Sigmoid colon (tissue), 7 donors: ENCODE data around the gene PRKCA. TPM values are rescaled to one million over a fixed set of nuclear protein-coding genes. Genes with fewer than 3 reads are reported as not detected.
A peak's percentile ranks its signal among the peaks of the same experiment; 100 is the strongest.

Experiments used
- DNase-seq: peaks from one replicate; pipeline ENCODE4 v3.0.0-alpha.2; 2019
- H3K27ac ChIP-seq, 4 donors: fragments of 200-600 bp; sonication (generic); one replicate each; pipeline ENCODE4 v1.5.1; 2016 to 2019; ENCODE audit warnings: mild to moderate bottlenecking in 1 of 4
- H3K27me3 ChIP-seq, 3 donors: fragments of 200-600 bp; sonication (generic); one replicate each; pipeline ENCODE4 v1.5.1; 2019; ENCODE audit warnings: mild to moderate bottlenecking in 1 of 3
- H3K36me3 ChIP-seq, 4 donors: fragments of 200-600 bp; sonication (generic); one replicate each; pipeline ENCODE4 v1.5.1; 2016 to 2019
- H3K4me1 ChIP-seq, 4 donors: fragments of 200-600 bp; sonication (generic); one replicate each; pipeline ENCODE4 v1.5.1; 2017 to 2019
- H3K4me3 ChIP-seq, 4 donors: fragments of 200-600 bp; sonication (generic); one replicate each; pipeline ENCODE4 v1.5.1; 2017 to 2019; ENCODE audit warnings: mild to moderate bottlenecking in 2 of 4, moderate library complexity in 1 of 4
- H3K9me3 ChIP-seq, 4 donors: fragments of 200-600 bp in 3 of 4; sonication (generic) in 3 of 4; one replicate each; pipeline versions ENCODE4 v1.5.1 to v1.6.1; 2013 to 2019
- EP300 ChIP-seq, 4 donors: sonication (generic); formaldehyde crosslinking; IDR thresholded peaks; one replicate each; pipeline ENCODE4 v1.6.1; 2017; ENCODE audit warnings: antibody characterized with exemption in 4 of 4
- POLR2A ChIP-seq, 2 donors: fragments of 450-650 bp; IDR thresholded peaks; one replicate each; pipeline ENCODE4 v1.6.1; 2016; ENCODE audit warnings: antibody characterized with exemption in 2 of 2, mild to moderate bottlenecking in 2 of 2, moderate library complexity in 2 of 2
- POLR2AphosphoS5 ChIP-seq, 4 donors: sonication (generic); formaldehyde crosslinking; IDR thresholded peaks; one replicate each; pipeline ENCODE4 v1.6.1; 2017; ENCODE audit warnings: antibody characterized with exemption in 4 of 4
- WGBS, 2 donors: extraction: QIAGEN DNeasy Blood & Tissue Kit; methylation state at CpG; one replicate each; pipeline ENCODE4 v1.1.7; 2013; 5-methylcytosine and 5-hydroxymethylcytosine counted together
- intact Hi-C: fragments of 100-400 bp; cut with DNase I; formaldehyde crosslinking; loops from one replicate; pipeline ENCODE4 v1.15.1; 2023
- polyA plus RNA-seq, 3 donors: library from polyadenylated mRNA; stranded (reverse); fragments of 200-250 nt; gene quantifications; one replicate each; pipeline ENCODE4 v1.2.3, GENCODE V29; 2013
- total RNA-seq, 4 donors: library from RNA; depleted of rRNA; stranded (reverse); fragments of >200 nt; gene quantifications; one replicate each; pipeline ENCODE4 v1.1.0, GENCODE V29; 2016
- TF ChIP-seq, protein P1 (sequence below), 4 experiments: fragments of 450-650 bp in 3 of 4; fragments of 200-600 bp in 1 of 4; IDR thresholded peaks; one replicate each; pipeline ENCODE4 v1.5.1; 2016 to 2019; ENCODE audit warnings: antibody characterized with exemption in 4 of 4, mild to moderate bottlenecking in 3 of 4, moderate library complexity in 2 of 4
- donor health status: healthy with polysubstance abuse.
- donor health status: Bipolar disorder and iron deficiency.
- donor health status: healthy.

The PRKCA gene
- total and polyA plus RNA-seq, 7 donors, result 6.6 to 58.4 (median 42.6) TPM

GRCh38 chr17:66686601-66687000 lies 384.2 kb downstream of the PRKCA start:
- WGBS, 2 donors, result 95 to 97% methylated on average over 6 of the region's 6 CpGs
- no peaks in the 10 kb centered on the region for H3K27me3 ChIP-seq
- intact Hi-C loops, result no loop called here
- H3K4me3 ChIP-seq, result no peak overlapping the region
- TF ChIP-seq EP300 (IDR thresholded peaks at IDR 0.05), result no peak
- no peak for TF ChIP-seq POLR2A (IDR thresholded peaks at IDR 0.05)
- TF ChIP-seq, protein P1, sequence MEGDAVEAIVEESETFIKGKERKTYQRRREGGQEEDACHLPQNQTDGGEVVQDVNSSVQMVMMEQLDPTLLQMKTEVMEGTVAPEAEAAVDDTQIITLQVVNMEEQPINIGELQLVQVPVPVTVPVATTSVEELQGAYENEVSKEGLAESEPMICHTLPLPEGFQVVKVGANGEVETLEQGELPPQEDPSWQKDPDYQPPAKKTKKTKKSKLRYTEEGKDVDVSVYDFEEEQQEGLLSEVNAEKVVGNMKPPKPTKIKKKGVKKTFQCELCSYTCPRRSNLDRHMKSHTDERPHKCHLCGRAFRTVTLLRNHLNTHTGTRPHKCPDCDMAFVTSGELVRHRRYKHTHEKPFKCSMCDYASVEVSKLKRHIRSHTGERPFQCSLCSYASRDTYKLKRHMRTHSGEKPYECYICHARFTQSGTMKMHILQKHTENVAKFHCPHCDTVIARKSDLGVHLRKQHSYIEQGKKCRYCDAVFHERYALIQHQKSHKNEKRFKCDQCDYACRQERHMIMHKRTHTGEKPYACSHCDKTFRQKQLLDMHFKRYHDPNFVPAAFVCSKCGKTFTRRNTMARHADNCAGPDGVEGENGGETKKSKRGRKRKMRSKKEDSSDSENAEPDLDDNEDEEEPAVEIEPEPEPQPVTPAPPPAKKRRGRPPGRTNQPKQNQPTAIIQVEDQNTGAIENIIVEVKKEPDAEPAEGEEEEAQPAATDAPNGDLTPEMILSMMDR (IDR thresholded peaks at IDR 0.05), result no peak
- no peak for TF ChIP-seq POLR2AphosphoS5 (IDR thresholded peaks at IDR 0.05)
- H3K4me1 ChIP-seq, result peaks cover 0 to 12% (median 10%) of the 10 kb centered on the region in 4 donors
- H3K27ac ChIP-seq, result no peak overlapping the region
- peaks cover 9 to 39% (median 18%) of the 10 kb centered on the region in 4 donors for H3K36me3 ChIP-seq
- DNase-seq, result no peak
- no peaks in the 10 kb centered on the region for H3K9me3 ChIP-seq

- DNase-seq, result no peak
- Histone ChIP-seq H3K9me3 (no peaks in the 10 kb centered on the region), H3K4me3 (no peak overlapping the region), H3K36me3 (peaks cover 14 to 48% (median 19%) of the 10 kb centered on the region in 4 donors), H3K27ac (peak overlapping the region in 1 of 4 donors; percentile 2), H3K27me3 (no peaks in the 10 kb centered on the region), H3K4me1 (peaks cover 0 to 8% (median 3%) of the 10 kb centered on the region in 4 donors)
- intact Hi-C loops, result no loop called here
- WGBS, 2 donors, result 25 to 73% methylated on average over 3 of the region's 3 CpGs
- no peak for TF ChIP-seq EP300 (IDR thresholded peaks at IDR 0.05)
- no peak for TF ChIP-seq POLR2AphosphoS5 (IDR thresholded peaks at IDR 0.05)
- no peak for TF ChIP-seq POLR2A (IDR thresholded peaks at IDR 0.05)
- TF ChIP-seq, protein P1 (IDR thresholded peaks at IDR 0.05), result no peak
These were observed 385.3 kb downstream of the PRKCA start for GRCh38 chr17:66687570-66688284.

- peaks cover 14 to 59% (median 19%) of the 10 kb centered on the region in 4 donors for H3K36me3 ChIP-seq
- H3K4me1 ChIP-seq, result peaks cover 0 to 8% (median 3%) of the 10 kb centered on the region in 4 donors
- peak overlapping the region in 2 of 4 donors; percentile 14 to 22 for H3K27ac ChIP-seq
- H3K9me3 ChIP-seq, result no peaks in the 10 kb centered on the region
- no peak for DNase-seq
- no peaks in the 10 kb centered on the region for H3K27me3 ChIP-seq
- no peak for TF ChIP-seq POLR2A (IDR thresholded peaks at IDR 0.05)
- TF ChIP-seq, protein P1 (IDR thresholded peaks at IDR 0.05), result no peak
- no peak for TF ChIP-seq EP300 (IDR thresholded peaks at IDR 0.05)
- TF ChIP-seq POLR2AphosphoS5 (IDR thresholded peaks at IDR 0.05), result no peak
- WGBS, 2 donors, result 4 to 46% methylated on average over 2 of the region's 2 CpGs
- no peak overlapping the region for H3K4me3 ChIP-seq
- intact Hi-C loops, result no loop called here
These were observed 386.8 kb downstream of the PRKCA start for GRCh38 chr17:66689221-66689620.

DNA sequence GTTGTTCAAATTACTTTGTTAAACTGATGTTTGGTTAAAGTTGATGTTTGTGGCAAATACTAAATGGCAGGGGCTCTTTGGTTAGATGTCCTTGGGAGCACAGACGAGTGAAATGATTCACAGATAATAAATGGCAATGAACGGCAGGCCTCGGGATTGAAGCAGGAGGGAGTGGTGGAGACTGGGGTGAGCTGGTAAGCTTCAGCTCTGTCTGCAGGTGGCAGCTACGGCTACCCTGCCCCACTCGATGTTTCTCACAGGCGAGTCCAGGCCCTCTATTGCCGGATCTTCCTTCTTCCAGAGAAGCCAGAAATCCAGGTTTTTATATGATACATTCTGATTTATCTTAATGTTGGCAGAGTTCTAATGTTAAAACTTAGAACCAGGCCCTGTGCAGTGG lies 387.8 kb downstream of the PRKCA start:
- no peaks in the 10 kb centered on the region for H3K27me3 ChIP-seq
- peaks cover 14 to 61% (median 19%) of the 10 kb centered on the region in 4 donors for H3K36me3 ChIP-seq
- 32 to 77% methylated on average over 7 of the region's 7 CpGs for WGBS, 2 donors
- no peak for DNase-seq
- TF ChIP-seq, protein P1 (IDR thresholded peaks at IDR 0.05), result no peak
- TF ChIP-seq POLR2A (IDR thresholded peaks at IDR 0.05) (no peak), POLR2AphosphoS5 (IDR thresholded peaks at IDR 0.05) (no peak), EP300 (IDR thresholded peaks at IDR 0.05) (no peak)
- peaks cover 0 to 8% (median 3%) of the 10 kb centered on the region in 4 donors for H3K4me1 ChIP-seq
- H3K9me3 ChIP-seq, result no peaks in the 10 kb centered on the region
- intact Hi-C loops, result no loop called here
- peak overlapping the region in 1 of 4 donors; percentile 22 for H3K27ac ChIP-seq
- H3K4me3 ChIP-seq, result no peak overlapping the region
